GM19351 (cell line): ENCODE measurements around the gene LMTK2.
"Not testable (repeated sequence)": the region's sequence is repeated elsewhere in the genome, so short reads cannot be mapped to it uniquely, and the experiment has no call there.

Experiments
- ATAC-seq: cut with Tn5 transposase; IDR thresholded peaks from one replicate; pipeline ENCODE4 v1.9.1; 2021; ENCODE audit warnings: mild to moderate bottlenecking, moderate library complexity; ENCODE audit not compliant: unreplicated experiment

LMTK2 gene

GRCh38 chr7:98102170-98102569, 4.5 kb upstream of the LMTK2 start:
- ATAC-seq: no peak

GRCh38 chr7:98105942-98106544, 619 bp upstream of the LMTK2 start:
- peak; percentile 2 for ATAC-seq

GRCh38 chr7:98107313-98107721, 655 bp downstream of the LMTK2 start:
- no peak for ATAC-seq

GRCh38 chr7:98110249-98111022, 3.8 kb downstream of the LMTK2 start:
- no peak for ATAC-seq

- no peak for ATAC-seq
Observed at GRCh38 chr7:98112077-98112476, 5.4 kb downstream of the LMTK2 start.

GRCh38 chr7:98115746-98116525, 9.3 kb downstream of the LMTK2 start:
- ATAC-seq: no peak

GRCh38 chr7:98116656-98117461, 10.2 kb downstream of the LMTK2 start:
- no peak for ATAC-seq

GRCh38 chr7:98119256-98119918, 12.7 kb downstream of the LMTK2 start:
- ATAC-seq: no peak

GRCh38 chr7:98120559-98120958, 13.9 kb downstream of the LMTK2 start:
- ATAC-seq: no peak

GRCh38 chr7:98121388-98121787, 14.7 kb downstream of the LMTK2 start:
- not testable (repeated sequence) for ATAC-seq

GRCh38 chr7:98123365-98123696, 16.7 kb downstream of the LMTK2 start:
- no peak for ATAC-seq

GRCh38 chr7:98125759-98126158, 19.1 kb downstream of the LMTK2 start:
- ATAC-seq: no peak

- ATAC-seq: no peak
Observed at GRCh38 chr7:98126311-98127142, 19.9 kb downstream of the LMTK2 start.

- ATAC-seq: no peak
Observed at GRCh38 chr7:98128346-98128745, 21.7 kb downstream of the LMTK2 start.

- ATAC-seq: no peak
Observed at GRCh38 chr7:98130959-98131358, 24.3 kb downstream of the LMTK2 start.

GRCh38 chr7:98133181-98133580, 26.5 kb downstream of the LMTK2 start:
- peak; percentile 79 for ATAC-seq

- ATAC-seq: peak; percentile 14
Observed at GRCh38 chr7:98133621-98134303, 27.1 kb downstream of the LMTK2 start.

GRCh38 chr7:98134420-98135228, 28.0 kb downstream of the LMTK2 start:
- no peak for ATAC-seq
